ENCODE results near the gene SKIL.
A peak's percentile ranks its signal among the peaks of the same experiment; 100 is the strongest.

SKIL gene

GRCh38 chr3:170428095-170428494, 70.6 kb downstream of the SKIL start:
- H3K27me3 ChIP-seq (ENCODE audit: insufficient read depth, low read length, poor library complexity, severe bottlenecking) = no peaks in the 10 kb centered on the region
- no peak for TF ChIP-seq EZH2phosphoT487 (IDR thresholded peaks at IDR 0.05; ENCODE audit: borderline replicate concordance)
- TF ChIP-seq, protein P1, sequence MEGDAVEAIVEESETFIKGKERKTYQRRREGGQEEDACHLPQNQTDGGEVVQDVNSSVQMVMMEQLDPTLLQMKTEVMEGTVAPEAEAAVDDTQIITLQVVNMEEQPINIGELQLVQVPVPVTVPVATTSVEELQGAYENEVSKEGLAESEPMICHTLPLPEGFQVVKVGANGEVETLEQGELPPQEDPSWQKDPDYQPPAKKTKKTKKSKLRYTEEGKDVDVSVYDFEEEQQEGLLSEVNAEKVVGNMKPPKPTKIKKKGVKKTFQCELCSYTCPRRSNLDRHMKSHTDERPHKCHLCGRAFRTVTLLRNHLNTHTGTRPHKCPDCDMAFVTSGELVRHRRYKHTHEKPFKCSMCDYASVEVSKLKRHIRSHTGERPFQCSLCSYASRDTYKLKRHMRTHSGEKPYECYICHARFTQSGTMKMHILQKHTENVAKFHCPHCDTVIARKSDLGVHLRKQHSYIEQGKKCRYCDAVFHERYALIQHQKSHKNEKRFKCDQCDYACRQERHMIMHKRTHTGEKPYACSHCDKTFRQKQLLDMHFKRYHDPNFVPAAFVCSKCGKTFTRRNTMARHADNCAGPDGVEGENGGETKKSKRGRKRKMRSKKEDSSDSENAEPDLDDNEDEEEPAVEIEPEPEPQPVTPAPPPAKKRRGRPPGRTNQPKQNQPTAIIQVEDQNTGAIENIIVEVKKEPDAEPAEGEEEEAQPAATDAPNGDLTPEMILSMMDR (conservative IDR thresholded peaks at IDR 0.05; ENCODE audit: low read length) = no peak
- H4K20me1 ChIP-seq (ENCODE audit: insufficient read depth, low read length, poor library complexity, severe bottlenecking) = no peaks in the 10 kb centered on the region
- no peak overlapping the region for H3K4me3 ChIP-seq (ENCODE audit: low read length, poor library complexity, severe bottlenecking)
- no peaks in the 10 kb centered on the region for H3K36me3 ChIP-seq (ENCODE audit: insufficient read depth, low read length)
- H3K9ac ChIP-seq (ENCODE audit: low read depth, low read length, poor library complexity, severe bottlenecking) = no peak overlapping the region
- no peaks in the 10 kb centered on the region for H3F3A ChIP-seq (ENCODE audit: low read depth)
- H3K4me2 ChIP-seq (ENCODE audit: low read depth, low read length, poor library complexity, severe bottlenecking) = no peak overlapping the region
- H3K9me2 ChIP-seq (replicated peaks; ENCODE audit: low read depth, low read length) = no peaks in the 10 kb centered on the region
- no peaks in the 10 kb centered on the region for H3K9me3 ChIP-seq (ENCODE audit: insufficient read depth, low read depth, low read length)
- peaks cover 26% of the 10 kb centered on the region for H3K4me1 ChIP-seq (ENCODE audit: insufficient read depth, low read length, poor library complexity, severe bottlenecking)
- H2AFZ ChIP-seq (ENCODE audit: low read length) = no peak overlapping the region
- H3K79me2 ChIP-seq (ENCODE audit: insufficient read depth, low read length) = no peaks in the 10 kb centered on the region

- Histone ChIP-seq H3K9ac (ENCODE audit: low read depth, low read length, poor library complexity, severe bottlenecking) (no peak overlapping the region), H3K27me3 (ENCODE audit: insufficient read depth, low read length, poor library complexity, severe bottlenecking) (no peaks in the 10 kb centered on the region), H3K4me1 (ENCODE audit: insufficient read depth, low read length, poor library complexity, severe bottlenecking) (peaks cover 26% of the 10 kb centered on the region), H3K9me3 (ENCODE audit: insufficient read depth, low read depth, low read length) (no peaks in the 10 kb centered on the region), H3K36me3 (ENCODE audit: insufficient read depth, low read length) (no peaks in the 10 kb centered on the region), H4K20me1 (ENCODE audit: insufficient read depth, low read length, poor library complexity, severe bottlenecking) (no peaks in the 10 kb centered on the region), H3K4me3 (ENCODE audit: low read length, poor library complexity, severe bottlenecking) (no peak overlapping the region), H3F3A (ENCODE audit: low read depth) (no peaks in the 10 kb centered on the region), H3K4me2 (ENCODE audit: low read depth, low read length, poor library complexity, severe bottlenecking) (peak overlapping the region; percentile 20), H3K9me2 (replicated peaks; ENCODE audit: low read depth, low read length) (no peaks in the 10 kb centered on the region), H2AFZ (ENCODE audit: low read length) (no peak overlapping the region), H3K79me2 (ENCODE audit: insufficient read depth, low read length) (no peaks in the 10 kb centered on the region)
- no peak for TF ChIP-seq EZH2phosphoT487 (IDR thresholded peaks at IDR 0.05; ENCODE audit: borderline replicate concordance)
- TF ChIP-seq, protein P1 (conservative IDR thresholded peaks at IDR 0.05; ENCODE audit: low read length) = no peak
Measured at GRCh38 chr3:170429050-170429449, 71.5 kb downstream of the SKIL start.

GRCh38 chr3:170431054-170431453, 73.5 kb downstream of the SKIL start:
- no peak overlapping the region for H3K4me3 ChIP-seq (ENCODE audit: low read length, poor library complexity, severe bottlenecking)
- no peaks in the 10 kb centered on the region for H3F3A ChIP-seq (ENCODE audit: low read depth)
- no peak overlapping the region for H3K9ac ChIP-seq (ENCODE audit: low read depth, low read length, poor library complexity, severe bottlenecking)
- H3K79me2 ChIP-seq (ENCODE audit: insufficient read depth, low read length) = no peaks in the 10 kb centered on the region
- H4K20me1 ChIP-seq (ENCODE audit: insufficient read depth, low read length, poor library complexity, severe bottlenecking) = no peaks in the 10 kb centered on the region
- no peaks in the 10 kb centered on the region for H3K9me3 ChIP-seq (ENCODE audit: insufficient read depth, low read depth, low read length)
- no peak for TF ChIP-seq EZH2phosphoT487 (IDR thresholded peaks at IDR 0.05; ENCODE audit: borderline replicate concordance)
- TF ChIP-seq, protein P1 (conservative IDR thresholded peaks at IDR 0.05; ENCODE audit: low read length) = peak; percentile 39; the same call in 1 of the 2 replicates
- peaks cover 20% of the 10 kb centered on the region for H3K4me1 ChIP-seq (ENCODE audit: insufficient read depth, low read length, poor library complexity, severe bottlenecking)
- H3K4me2 ChIP-seq (ENCODE audit: low read depth, low read length, poor library complexity, severe bottlenecking) = no peak overlapping the region
- no peak overlapping the region for H2AFZ ChIP-seq (ENCODE audit: low read length)
- no peaks in the 10 kb centered on the region for H3K27me3 ChIP-seq (ENCODE audit: insufficient read depth, low read length, poor library complexity, severe bottlenecking)
- H3K9me2 ChIP-seq (replicated peaks; ENCODE audit: low read depth, low read length) = no peaks in the 10 kb centered on the region
- H3K36me3 ChIP-seq (ENCODE audit: insufficient read depth, low read length) = no peaks in the 10 kb centered on the region

Measured in Loucy (cell line).